Ovary (tissue), 3 donors: ENCODE data around the gene SIAH3.

Source experiments
- CTCF ChIP-seq, 3 donors: fragments of 450-650 bp in 2 of 3; fragments of 200-600 bp in 1 of 3; IDR thresholded peaks; one replicate each; pipeline versions ENCODE4 v1.5.1 to v1.8.0; 2016 to 2022; ENCODE audit warnings: antibody characterized with exemption in 3 of 3, mild to moderate bottlenecking in 1 of 3
- POLR2A ChIP-seq: fragments of 450-650 bp; IDR thresholded peaks from one replicate; pipeline ENCODE4 v1.6.1; 2017; ENCODE audit warnings: antibody characterized with exemption, mild to moderate bottlenecking, moderate library complexity
- donor health status: DM: no; HTN: no; CAD: no.

- TF ChIP-seq CTCF (IDR thresholded peaks at IDR 0.05) = no peak
- no peak for TF ChIP-seq POLR2A
Measured at GRCh38 chr13:45792827-45793303, 58.7 kb downstream of the SIAH3 start.
